ENCODE results near the gene DLEC1. TPM values are rescaled to one million over a fixed set of nuclear protein-coding genes. Genes with fewer than 3 reads are reported as not detected.
A peak's percentile ranks its signal among the peaks of the same experiment; 100 is the strongest.

DLEC1 gene
- total RNA-seq, 1 experiment from 2014 or later, result 0.81 TPM

- TF ChIP-seq E2F4 (CRISPR knock-in tag; IDR thresholded peaks at IDR 0.05; ENCODE audit: borderline replicate concordance, low read depth), result no peak
- no peak for TF ChIP-seq ESRRA (CRISPR knock-in tag; IDR thresholded peaks at IDR 0.05; ENCODE audit: borderline replicate concordance)
Measured at GRCh38 chr3:38129058-38129457, 90.0 kb downstream of the DLEC1 start (continued).

- no peak for TF ChIP-seq NFYB (CRISPR knock-in tag; conservative IDR thresholded peaks at IDR 0.05; ENCODE audit: low read depth)
- TF ChIP-seq, protein P1, sequence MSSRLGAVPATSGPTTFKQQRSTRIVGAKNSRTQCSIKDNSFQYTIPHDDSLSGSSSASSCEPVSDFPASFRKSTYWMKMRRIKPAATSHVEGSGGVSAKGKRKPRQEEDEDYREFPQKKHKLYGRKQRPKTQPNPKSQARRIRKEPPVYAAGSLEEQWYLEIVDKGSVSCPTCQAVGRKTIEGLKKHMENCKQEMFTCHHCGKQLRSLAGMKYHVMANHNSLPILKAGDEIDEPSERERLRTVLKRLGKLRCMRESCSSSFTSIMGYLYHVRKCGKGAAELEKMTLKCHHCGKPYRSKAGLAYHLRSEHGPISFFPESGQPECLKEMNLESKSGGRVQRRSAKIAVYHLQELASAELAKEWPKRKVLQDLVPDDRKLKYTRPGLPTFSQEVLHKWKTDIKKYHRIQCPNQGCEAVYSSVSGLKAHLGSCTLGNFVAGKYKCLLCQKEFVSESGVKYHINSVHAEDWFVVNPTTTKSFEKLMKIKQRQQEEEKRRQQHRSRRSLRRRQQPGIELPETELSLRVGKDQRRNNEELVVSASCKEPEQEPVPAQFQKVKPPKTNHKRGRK (CRISPR knock-in tag; IDR thresholded peaks at IDR 0.05; ENCODE audit: borderline replicate concordance), result no peak
- no peak for TF ChIP-seq HMGA2 (CRISPR knock-in tag; IDR thresholded peaks at IDR 0.05)
- TF ChIP-seq, protein P2, sequence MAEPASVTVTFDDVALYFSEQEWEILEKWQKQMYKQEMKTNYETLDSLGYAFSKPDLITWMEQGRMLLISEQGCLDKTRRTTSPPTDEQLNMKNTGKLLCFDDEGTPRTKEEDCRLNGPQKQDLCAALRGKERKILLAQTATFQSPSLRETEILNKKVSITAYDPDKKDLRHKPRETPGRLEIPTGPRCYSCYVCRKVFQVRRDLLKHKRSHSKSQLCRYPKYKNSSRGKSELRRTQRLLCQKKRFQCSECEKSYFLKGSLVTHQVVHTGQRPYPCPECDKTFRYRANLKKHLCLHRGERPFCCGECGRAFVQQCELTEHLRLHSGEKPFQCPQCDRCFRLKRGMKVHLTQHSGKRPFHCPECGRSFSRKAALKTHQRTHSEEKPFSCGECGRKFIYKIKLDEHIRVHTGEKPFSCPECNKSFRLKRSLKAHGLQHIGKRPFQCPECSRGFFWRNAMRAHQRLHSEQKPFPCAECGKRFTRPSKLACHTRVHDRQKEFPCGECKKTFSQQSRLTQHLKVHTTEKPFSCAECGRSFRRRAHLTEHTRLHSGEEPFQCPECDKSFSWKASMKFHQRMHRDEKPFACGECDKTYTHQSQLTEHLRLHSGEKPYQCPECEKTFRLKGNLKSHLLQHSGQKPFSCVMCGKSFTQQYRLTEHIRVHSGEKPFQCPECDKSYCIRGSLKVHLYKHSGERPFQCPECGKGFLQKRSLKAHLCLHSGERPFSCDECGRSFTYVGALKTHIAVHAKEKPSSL (CRISPR knock-in tag; conservative IDR thresholded peaks at IDR 0.05), result no peak
- no peak for TF ChIP-seq TP53 (CRISPR knock-in tag; IDR thresholded peaks at IDR 0.05)
- no peak for TF ChIP-seq ARID4B (CRISPR knock-in tag; IDR thresholded peaks at IDR 0.05; ENCODE audit: borderline replicate concordance)
- TF ChIP-seq OVOL2 (CRISPR knock-in tag; IDR thresholded peaks at IDR 0.05; ENCODE audit: borderline replicate concordance), result no peak
- TF ChIP-seq ZNF396 (CRISPR knock-in tag; IDR thresholded peaks at IDR 0.05; ENCODE audit: borderline replicate concordance), result no peak
- Mint-ChIP-seq H3K4me3 (no peak overlapping the region), H3K36me3 (peaks cover 50% of the 10 kb centered on the region), H3K27ac (no peak overlapping the region), H3K4me1 (peaks cover 8% of the 10 kb centered on the region), H3K27me3 (ENCODE audit: low read depth) (no peaks in the 10 kb centered on the region), H3K9me3 (no peaks in the 10 kb centered on the region)
- no peak for DNase-seq (ENCODE audit: low spot score)
- ATAC-seq, result no peak
- CTCF ChIA-PET, result interaction anchor here (1.1 kb wide), 1 partner anchor 28 kb away, joined by 3 read pairs; no protein-coding TSS in a partner anchor
- POLR2A ChIA-PET, result no interaction called here
Measured at GRCh38 chr3:38130631-38131065, 91.6 kb downstream of the DLEC1 start.

DNA sequence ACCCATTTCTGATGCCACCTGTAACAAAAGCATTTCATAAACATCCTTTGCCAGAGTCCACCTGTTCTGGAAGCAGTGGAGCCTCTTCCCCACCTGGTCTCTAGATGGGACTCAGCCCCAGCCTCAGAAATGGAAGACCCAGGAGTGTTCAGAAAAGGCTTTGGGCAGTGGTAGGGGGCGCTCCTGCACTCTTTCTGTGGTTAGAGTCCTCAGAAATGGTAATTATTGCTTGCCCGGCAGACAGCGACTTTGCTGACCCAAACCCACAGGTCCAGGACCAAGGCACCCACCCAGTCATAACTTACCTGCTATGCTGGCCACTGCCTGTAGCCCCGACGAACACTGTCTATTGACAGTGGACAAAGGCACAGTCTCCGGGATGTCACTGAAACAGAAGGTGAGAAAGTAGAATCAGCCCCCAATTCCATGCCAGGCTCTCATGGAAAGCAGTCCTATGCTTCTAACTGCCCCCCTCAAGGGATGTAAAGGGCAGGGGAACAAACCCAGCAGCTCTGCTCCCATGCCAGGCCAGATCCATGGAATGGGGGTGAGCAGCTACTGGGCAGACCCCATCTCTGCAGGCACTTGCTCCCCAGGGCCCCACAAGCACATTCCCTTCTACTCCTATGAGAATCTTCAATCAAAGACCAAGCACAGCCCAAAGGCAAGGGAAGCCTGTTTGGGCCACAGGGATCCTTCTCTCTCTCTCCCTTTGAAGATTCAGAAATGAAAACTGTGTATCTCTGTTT, 92.8 kb downstream of the DLEC1 start:
- H3K36me3 Mint-ChIP-seq, result peaks cover 43% of the 10 kb centered on the region
- H3K27me3 Mint-ChIP-seq (ENCODE audit: low read depth), result no peaks in the 10 kb centered on the region
- H3K9me3 Mint-ChIP-seq, result no peaks in the 10 kb centered on the region
- POLR2A ChIA-PET, result no interaction called here
- H3K4me1 Mint-ChIP-seq, result peaks cover 16% of the 10 kb centered on the region
- no peak overlapping the region for H3K4me3 Mint-ChIP-seq
- CTCF ChIA-PET, result interaction anchor here (0.8 to 1.1 kb wide), 2 partner anchors 15 to 30 kb away, joined by 3 read pairs; no protein-coding TSS in a partner anchor
- peak; percentile 83 for DNase-seq (ENCODE audit: low spot score)
- TF ChIP-seq, protein P3, sequence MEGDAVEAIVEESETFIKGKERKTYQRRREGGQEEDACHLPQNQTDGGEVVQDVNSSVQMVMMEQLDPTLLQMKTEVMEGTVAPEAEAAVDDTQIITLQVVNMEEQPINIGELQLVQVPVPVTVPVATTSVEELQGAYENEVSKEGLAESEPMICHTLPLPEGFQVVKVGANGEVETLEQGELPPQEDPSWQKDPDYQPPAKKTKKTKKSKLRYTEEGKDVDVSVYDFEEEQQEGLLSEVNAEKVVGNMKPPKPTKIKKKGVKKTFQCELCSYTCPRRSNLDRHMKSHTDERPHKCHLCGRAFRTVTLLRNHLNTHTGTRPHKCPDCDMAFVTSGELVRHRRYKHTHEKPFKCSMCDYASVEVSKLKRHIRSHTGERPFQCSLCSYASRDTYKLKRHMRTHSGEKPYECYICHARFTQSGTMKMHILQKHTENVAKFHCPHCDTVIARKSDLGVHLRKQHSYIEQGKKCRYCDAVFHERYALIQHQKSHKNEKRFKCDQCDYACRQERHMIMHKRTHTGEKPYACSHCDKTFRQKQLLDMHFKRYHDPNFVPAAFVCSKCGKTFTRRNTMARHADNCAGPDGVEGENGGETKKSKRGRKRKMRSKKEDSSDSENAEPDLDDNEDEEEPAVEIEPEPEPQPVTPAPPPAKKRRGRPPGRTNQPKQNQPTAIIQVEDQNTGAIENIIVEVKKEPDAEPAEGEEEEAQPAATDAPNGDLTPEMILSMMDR (IDR thresholded peaks at IDR 0.05), result peak; percentile 62
- no peak for TF ChIP-seq TP53 (CRISPR knock-in tag; IDR thresholded peaks at IDR 0.05)
- peak; percentile 90 for ATAC-seq
- no peak overlapping the region for H3K27ac Mint-ChIP-seq

Measured in WTC11 (cell line).